GM12864 (cell line): ENCODE data around the gene DCTN2.
"Not testable (repeated sequence)": the region's sequence is repeated elsewhere in the genome, so short reads cannot be mapped to it uniquely, and the experiment has no call there.

Source experiments
- DNase-seq: peaks from one replicate; pipeline ENCODE4 v3.0.0-alpha.2; 2011; ENCODE audit warnings: low read depth
- H3K4me3 ChIP-seq: 2 replicates; pipeline ENCODE4 v1.5.1; 2011; ENCODE audit warnings: mild to moderate bottlenecking, low read depth, low read length, control low read depth
- CTCF ChIP-seq: IDR thresholded peaks from 2 replicates; pipeline ENCODE4 v1.5.1; 2011; ENCODE audit warnings: low read depth, mild to moderate bottlenecking, moderate library complexity, low read length, control low read depth, inconsistent platforms; ENCODE audit errors: missing control alignments

The DCTN2 gene

GRCh38 chr12:57516617-57517153 lies 30.3 kb downstream of the DCTN2 start:
- no peak for DNase-seq
- no peak overlapping the region for H3K4me3 ChIP-seq
- no peak for TF ChIP-seq CTCF

DNA sequence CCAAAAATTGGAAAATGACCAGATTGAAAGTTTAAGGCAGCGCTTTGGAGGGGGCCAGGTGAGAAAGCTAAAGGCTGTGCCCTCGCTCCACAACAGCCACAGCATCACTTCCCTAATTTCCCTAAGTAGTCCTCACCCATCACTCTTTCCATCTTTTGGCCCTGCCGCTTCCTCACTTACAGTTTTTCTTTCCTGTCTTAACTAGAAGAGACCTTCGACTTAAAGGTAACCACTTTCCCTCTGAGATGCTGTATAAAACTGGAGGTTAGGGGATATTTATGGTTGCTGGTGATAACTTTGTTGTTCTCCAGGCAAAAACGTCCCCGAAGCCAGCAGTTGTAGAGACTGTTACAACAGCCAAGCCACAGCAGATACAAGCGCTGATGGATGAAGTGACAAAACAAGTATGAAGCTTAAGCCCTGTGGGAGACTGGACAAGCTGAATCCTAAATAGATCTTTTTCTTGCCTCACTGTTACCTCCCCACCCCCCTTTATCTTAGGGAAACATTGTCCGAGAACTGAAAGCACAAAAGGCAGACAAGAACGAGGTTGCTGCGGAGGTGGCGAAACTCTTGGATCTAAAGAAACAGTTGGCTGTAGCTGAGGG lies 31.0 kb downstream of the DCTN2 start:
- no peak for DNase-seq
- no peak for TF ChIP-seq CTCF
- H3K4me3 ChIP-seq, result no peak overlapping the region

DNA sequence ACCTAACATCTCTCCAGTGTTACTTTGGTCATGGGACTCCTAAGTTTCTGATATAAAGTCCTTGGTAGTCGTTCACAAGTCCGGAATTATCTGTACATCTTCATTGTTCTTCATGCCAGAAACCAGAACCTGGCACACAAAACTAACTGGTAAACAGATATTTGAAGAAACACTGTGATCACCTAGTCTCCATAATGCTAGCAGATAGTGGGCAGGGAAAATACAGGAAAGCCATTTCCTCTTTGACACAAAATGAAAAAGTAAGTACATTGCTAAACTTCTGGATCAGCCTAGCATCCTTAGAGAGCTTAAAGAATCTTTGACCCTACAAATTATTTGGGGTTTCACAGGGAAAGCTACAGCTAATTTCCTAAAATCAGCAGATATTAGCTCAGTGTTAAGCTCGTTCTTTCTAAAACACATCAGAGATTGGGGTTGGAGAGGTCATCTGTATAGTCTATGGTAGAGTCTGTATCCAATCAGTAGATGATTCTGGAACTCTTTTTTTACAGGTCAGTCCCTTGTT lies 31.5 kb downstream of the DCTN2 start:
- no peak for TF ChIP-seq CTCF
- no peak overlapping the region for H3K4me3 ChIP-seq
- no peak for DNase-seq

- H3K4me3 ChIP-seq, result no peak overlapping the region
- TF ChIP-seq CTCF, result no peak
- DNase-seq, result no peak
These were observed 32.1 kb downstream of the DCTN2 start for GRCh38 chr12:57514720-57515407.

GRCh38 chr12:57514246-57514645 lies 32.7 kb downstream of the DCTN2 start:
- not testable (repeated sequence) for H3K4me3 ChIP-seq, DNase-seq

GRCh38 chr12:57513677-57514076 lies 33.3 kb downstream of the DCTN2 start:
- not testable (repeated sequence) for DNase-seq, H3K4me3 ChIP-seq

DNA sequence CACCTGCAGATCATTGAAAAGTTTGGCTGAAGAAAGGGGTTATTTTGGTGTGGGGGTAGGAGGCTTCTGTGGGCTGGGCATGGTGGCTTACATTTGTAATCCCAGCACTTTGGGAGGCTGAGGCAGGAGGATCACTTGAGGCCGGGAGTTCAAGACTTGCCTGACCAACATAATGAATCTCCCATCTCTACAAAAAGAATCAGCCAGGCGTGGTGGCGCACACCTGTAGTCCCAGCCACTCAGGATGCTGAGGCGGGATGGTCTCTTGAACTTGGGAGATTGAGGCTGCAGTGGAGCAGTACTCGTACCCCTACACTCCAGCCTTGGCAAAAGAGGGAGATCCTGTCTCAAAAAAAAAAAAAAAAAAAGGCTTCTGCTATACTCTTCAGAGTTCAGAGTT lies 33.7 kb downstream of the DCTN2 start:
- no peak for DNase-seq
- H3K4me3 ChIP-seq, result no peak overlapping the region
- TF ChIP-seq CTCF, result no peak

DNA sequence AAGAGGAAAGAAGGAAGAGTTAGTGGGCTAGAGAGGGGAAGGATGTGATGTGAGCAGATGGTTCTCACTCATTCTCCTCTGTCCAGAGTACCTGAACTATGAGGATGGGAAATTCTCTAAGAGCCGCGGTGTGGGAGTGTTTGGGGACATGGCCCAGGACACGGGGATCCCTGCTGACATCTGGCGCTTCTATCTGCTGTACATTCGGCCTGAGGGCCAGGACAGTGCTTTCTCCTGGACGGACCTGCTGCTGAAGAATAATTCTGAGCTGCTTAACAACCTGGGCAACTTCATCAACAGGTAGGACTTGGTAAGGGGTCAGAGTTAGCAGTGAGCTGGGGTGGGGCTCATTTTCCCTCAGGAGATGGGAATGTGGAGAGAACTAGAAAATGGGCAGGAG lies 34.3 kb downstream of the DCTN2 start:
- no peak overlapping the region for H3K4me3 ChIP-seq
- DNase-seq, result no peak
- TF ChIP-seq CTCF, result no peak
